Mesodermal cell (in vitro differentiated cells): Measurements from ENCODE around the gene SPATA9.

Experiments used
- H3K27ac ChIP-seq: 2 replicates; pipeline ENCODE4 v1.7.0; 2013; ENCODE audit warnings: mild to moderate bottlenecking, low read depth, low read length, moderate library complexity; ENCODE audit not compliant: severe bottlenecking
- H3K36me3 ChIP-seq: 2 replicates; pipeline ENCODE4 v1.7.1; 2013; ENCODE audit warnings: mild to moderate bottlenecking, low read length, moderate library complexity; ENCODE audit not compliant: control insufficient read depth, insufficient read depth
- H3K4me1 ChIP-seq: one replicate; pipeline ENCODE4 v1.7.1; 2013; ENCODE audit warnings: mild to moderate bottlenecking, low read length; ENCODE audit not compliant: insufficient read depth, control insufficient read depth, poor library complexity, severe bottlenecking
- H3K4me3 ChIP-seq: 2 replicates; pipeline ENCODE4 v1.7.0; 2013; ENCODE audit warnings: low read length, control low read depth, mild to moderate bottlenecking; ENCODE audit not compliant: insufficient read depth, poor library complexity, severe bottlenecking; ENCODE audit errors: extremely low read depth
- H3K9me3 ChIP-seq: 2 replicates; pipeline ENCODE4 v1.7.1; 2013; ENCODE audit warnings: mild to moderate bottlenecking, low read length, moderate library complexity; ENCODE audit not compliant: control insufficient read depth
- WGBS, 2 experiments: methylation state at CpG; one replicate each; pipeline ENCODE4 v1.1.5; 2013; ENCODE audit warnings: missing lambda C conversion rate in 2 of 2; ENCODE audit not compliant: insufficient coverage in 2 of 2; 5-methylcytosine and 5-hydroxymethylcytosine counted together

The SPATA9 gene

GRCh38 chr5:95626701-95627100 is 56.1 kb downstream of the SPATA9 start:
- H3K9me3 ChIP-seq: no peaks in the 10 kb centered on the region
- WGBS, 2 experiments: 100% methylated on average over 1 of the region's 1 CpG; no CpG with 5 or more reads in 1 of the 2 experiments
- peaks cover 8% of the 10 kb centered on the region for H3K4me1 ChIP-seq
- H3K36me3 ChIP-seq: no peaks in the 10 kb centered on the region
- H3K4me3 ChIP-seq: no peak overlapping the region
- H3K27ac ChIP-seq: no peak overlapping the region

DNA sequence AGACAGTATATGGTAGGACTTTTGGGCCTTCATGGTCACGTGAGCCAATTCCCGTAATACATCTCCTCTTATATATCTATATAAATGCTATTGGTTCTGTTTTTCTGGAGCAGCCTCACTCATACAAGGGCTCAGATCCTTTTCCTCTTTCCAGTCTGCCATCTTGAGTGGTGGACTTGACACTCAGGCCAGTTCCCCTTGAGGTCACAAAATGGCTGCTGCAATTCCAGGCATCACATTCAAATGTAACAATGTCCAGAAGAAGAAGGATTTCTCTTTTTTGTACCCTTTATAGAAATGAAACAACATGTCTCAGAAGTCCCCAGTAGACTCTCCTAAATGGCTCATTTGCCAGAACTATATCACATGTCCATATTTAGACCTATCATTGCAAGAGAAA is 58.4 kb downstream of the SPATA9 start:
- H3K4me1 ChIP-seq: peaks cover 12% of the 10 kb centered on the region
- no peaks in the 10 kb centered on the region for H3K9me3 ChIP-seq
- no peaks in the 10 kb centered on the region for H3K36me3 ChIP-seq
- no CpG with 5 or more reads among the region's 2 CpGs for WGBS, 2 experiments
- no peak overlapping the region for H3K4me3 ChIP-seq
- H3K27ac ChIP-seq: no peak overlapping the region

GRCh38 chr5:95623706-95624105 is 59.1 kb downstream of the SPATA9 start:
- Histone ChIP-seq H3K4me1 (peaks cover 12% of the 10 kb centered on the region), H3K9me3 (no peaks in the 10 kb centered on the region), H3K4me3 (no peak overlapping the region), H3K36me3 (no peaks in the 10 kb centered on the region), H3K27ac (no peak overlapping the region)
- WGBS, 2 experiments: 83 to 94% methylated on average over 2 to 5 of the region's 5 CpGs

DNA sequence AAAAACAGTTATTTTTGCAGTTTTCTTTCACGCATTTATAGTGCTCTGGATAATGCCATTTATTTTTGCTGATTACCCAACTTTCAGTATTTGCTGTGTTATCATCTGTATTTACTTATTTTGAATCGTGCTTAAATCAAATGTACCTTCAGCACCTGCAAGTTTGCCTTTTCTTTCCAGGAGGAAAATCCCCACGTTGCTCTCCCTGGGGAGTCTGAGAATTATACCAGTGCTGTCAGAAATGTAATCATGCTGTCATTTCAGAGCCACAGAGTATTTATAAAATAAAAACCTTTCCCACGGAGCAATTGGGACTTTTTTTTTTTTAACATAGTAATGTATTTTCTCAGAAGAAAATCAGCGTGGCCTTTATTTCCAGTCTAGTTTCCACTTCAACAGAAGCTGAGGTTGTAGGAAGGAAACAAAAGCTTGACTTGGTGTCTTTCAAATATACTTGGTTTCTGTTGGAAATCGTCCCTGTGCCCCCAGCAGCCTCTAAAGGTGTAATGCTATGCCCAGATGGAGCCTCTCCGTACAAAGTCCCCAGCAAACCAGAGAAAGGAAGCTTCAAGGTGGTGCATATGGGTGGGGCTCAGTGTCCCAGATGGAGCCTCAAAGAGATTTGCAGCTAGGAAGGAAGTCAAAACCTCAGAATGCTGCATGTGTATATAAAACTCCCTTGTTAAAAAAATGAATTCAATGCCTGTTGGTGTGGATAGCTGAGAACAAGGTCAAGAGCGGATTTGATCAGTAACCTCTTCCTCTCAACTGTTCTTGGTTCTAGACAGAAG is 60.8 kb downstream of the SPATA9 start:
- Histone ChIP-seq H3K4me1 (peaks cover 12% of the 10 kb centered on the region), H3K36me3 (no peaks in the 10 kb centered on the region), H3K27ac (no peak overlapping the region), H3K9me3 (no peaks in the 10 kb centered on the region), H3K4me3 (no peak overlapping the region)
- 50 to 72% methylated on average over 1 to 3 of the region's 8 CpGs for WGBS, 2 experiments

DNA sequence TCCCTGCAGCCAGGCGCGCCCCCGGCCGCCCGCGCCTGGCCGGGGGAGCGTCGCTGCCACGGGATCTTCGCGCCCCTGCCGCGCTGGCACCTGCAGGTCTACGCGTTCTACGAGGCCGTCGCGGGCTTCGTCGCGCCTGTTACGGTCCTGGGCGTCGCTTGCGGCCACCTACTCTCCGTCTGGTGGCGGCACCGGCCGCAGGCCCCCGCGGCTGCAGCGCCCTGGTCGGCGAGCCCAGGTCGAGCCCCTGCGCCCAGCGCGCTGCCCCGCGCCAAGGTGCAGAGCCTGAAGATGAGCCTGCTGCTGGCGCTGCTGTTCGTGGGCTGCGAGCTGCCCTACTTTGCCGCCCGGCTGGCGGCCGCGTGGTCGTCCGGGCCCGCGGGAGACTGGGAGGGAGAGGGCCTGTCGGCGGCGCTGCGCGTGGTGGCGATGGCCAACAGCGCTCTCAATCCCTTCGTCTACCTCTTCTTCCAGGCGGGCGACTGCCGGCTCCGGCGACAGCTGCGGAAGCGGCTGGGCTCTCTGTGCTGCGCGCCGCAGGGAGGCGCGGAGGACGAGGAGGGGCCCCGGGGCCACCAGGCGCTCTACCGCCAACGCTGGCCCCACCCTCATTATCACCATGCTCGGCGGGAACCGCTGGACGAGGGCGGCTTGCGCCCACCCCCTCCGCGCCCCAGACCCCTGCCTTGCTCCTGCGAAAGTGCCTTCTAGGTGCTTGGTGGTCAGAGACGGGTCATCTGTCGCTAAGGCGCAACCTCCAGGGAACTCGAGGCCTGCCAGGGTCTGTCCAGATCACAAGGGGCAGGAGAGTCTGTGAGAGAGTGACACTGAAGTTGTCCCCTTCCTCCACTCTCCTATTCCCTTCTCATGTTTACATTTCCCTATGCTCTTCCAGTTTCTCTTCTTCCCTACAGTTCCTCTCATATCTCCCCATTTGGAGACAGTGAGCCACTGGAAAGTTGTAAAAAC is 61.6 kb downstream of the SPATA9 start:
- H3K9me3 ChIP-seq: no peaks in the 10 kb centered on the region
- H3K4me1 ChIP-seq: peaks cover 12% of the 10 kb centered on the region
- H3K27ac ChIP-seq: no peak overlapping the region
- WGBS, 2 experiments: 2 to 3% methylated on average over 56 to 63 of the region's 92 CpGs
- H3K36me3 ChIP-seq: no peaks in the 10 kb centered on the region
- peak overlapping the region; percentile 47 for H3K4me3 ChIP-seq

DNA sequence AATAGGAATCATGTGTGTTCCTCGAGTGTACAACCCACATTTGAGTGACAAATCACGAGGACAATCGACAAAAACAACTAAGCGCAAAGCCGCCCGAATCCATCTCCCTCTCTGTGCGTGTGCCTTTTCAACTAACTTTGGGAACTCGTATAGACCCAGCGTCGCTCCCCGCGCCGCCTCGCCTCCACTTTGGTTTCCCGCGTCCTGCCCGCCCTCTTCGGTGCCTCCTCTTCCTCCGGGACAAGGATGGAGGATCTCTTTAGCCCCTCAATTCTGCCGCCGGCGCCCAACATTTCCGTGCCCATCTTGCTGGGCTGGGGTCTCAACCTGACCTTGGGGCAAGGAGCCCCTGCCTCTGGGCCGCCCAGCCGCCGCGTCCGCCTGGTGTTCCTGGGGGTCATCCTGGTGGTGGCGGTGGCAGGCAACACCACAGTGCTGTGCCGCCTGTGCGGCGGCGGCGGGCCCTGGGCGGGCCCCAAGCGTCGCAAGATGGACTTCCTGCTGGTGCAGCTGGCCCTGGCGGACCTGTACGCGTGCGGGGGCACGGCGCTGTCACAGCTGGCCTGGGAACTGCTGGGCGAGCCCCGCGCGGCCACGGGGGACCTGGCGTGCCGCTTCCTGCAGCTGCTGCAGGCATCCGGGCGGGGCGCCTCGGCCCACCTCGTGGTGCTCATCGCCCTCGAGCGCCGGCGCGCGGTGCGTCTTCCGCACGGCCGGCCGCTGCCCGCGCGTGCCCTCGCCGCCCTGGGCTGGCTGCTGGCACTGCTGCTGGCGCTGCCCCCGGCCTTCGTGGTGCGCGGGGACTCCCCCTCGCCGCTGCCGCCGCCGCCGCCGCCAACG is 62.5 kb downstream of the SPATA9 start, which contains the start of gene GPR150:
TSS of gene GPR150 (plus strand) at position 58 of the 840 bp plus-strand sequence. CDS start at position 247, 189 bp downstream.
- H3K36me3 ChIP-seq: no peaks in the 10 kb centered on the region
- H3K9me3 ChIP-seq: no peaks in the 10 kb centered on the region
- 1 to 2% methylated on average over 69 to 79 of the region's 85 CpGs for WGBS, 2 experiments
- no peak within 1 kb of the TSS for H3K27ac ChIP-seq
- peak within 1 kb of the TSS; percentile 47 for H3K4me3 ChIP-seq
- peaks cover 12% of the 10 kb centered on the region for H3K4me1 ChIP-seq

GRCh38 chr5:95619514-95620029 is 63.2 kb downstream of the SPATA9 start:
- Histone ChIP-seq H3K27ac (no peak overlapping the region), H3K4me3 (peak overlapping the region; percentile 47), H3K4me1 (peaks cover 12% of the 10 kb centered on the region), H3K36me3 (no peaks in the 10 kb centered on the region), H3K9me3 (no peaks in the 10 kb centered on the region)
- WGBS, 2 experiments: 19 to 35% methylated on average over 7 to 16 of the region's 19 CpGs

DNA sequence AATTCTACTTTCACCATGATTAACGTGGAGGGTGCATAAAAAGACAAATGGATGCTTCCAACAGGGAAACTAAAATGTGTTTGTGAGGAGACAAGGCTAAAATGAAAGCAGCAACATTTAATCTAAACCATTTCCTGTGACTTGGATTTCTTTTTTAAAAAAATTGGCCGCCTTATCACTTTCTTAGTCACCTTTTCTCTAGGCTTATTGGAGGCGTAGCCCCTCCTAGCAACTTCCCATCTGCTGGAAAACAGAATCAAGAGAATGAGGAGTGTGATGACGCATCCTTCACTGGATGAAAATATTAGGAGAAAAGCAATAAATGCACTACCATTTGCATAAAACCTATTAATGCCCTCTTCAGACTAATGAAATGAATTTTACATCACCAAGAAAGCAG is 63.7 kb downstream of the SPATA9 start:
- WGBS, 2 experiments: 82% methylated on average over 2 of the region's 4 CpGs; no CpG with 5 or more reads in 1 of the 2 experiments
- no peak overlapping the region for H3K27ac ChIP-seq
- H3K4me3 ChIP-seq: no peak overlapping the region
- no peaks in the 10 kb centered on the region for H3K9me3 ChIP-seq
- H3K36me3 ChIP-seq: no peaks in the 10 kb centered on the region
- H3K4me1 ChIP-seq: peaks cover 12% of the 10 kb centered on the region

DNA sequence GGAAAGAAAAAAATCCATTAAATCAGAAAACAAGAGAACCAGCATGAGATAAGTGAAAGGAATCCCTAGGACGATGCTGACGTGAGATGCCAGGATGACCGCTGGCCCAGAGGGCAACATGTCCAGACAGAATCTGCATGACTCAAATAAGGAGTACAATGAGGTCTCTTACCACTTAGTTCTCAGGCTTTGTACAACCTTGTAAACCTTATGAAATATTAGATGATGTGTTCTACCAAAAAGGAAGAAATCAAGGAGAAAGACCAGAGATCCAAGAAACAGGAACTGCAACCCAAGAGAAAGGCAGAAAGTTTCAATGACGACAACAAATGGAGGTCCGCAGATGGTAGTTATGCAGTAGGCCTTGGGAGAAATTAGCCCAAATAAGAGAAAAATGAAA is 65.7 kb downstream of the SPATA9 start:
- 78 to 91% methylated on average over 4 to 5 of the region's 5 CpGs for WGBS, 2 experiments
- peaks cover 7% of the 10 kb centered on the region for H3K9me3 ChIP-seq

DNA sequence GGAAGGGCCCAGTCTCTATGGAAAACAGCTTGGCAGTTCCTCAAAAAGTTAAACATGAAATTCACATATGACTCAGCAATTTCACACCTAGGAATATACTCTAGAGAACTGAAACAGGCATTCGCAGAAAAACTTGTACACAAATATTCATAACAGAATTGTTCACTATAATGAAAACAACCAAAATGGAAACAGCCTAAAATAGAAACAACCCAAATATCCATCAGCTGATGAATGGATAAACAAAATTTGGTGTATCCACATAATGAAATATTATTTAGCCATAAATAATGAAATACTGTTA is 67.7 kb downstream of the SPATA9 start:
- Histone ChIP-seq H3K36me3 (no peaks in the 10 kb centered on the region), H3K4me1 (peaks cover 4% of the 10 kb centered on the region), H3K4me3 (no peak overlapping the region), H3K27ac (no peak overlapping the region), H3K9me3 (peaks cover 7% of the 10 kb centered on the region)
- 100% methylated on average over 1 of the region's 1 CpG for WGBS, 2 experiments

More for the DNA sequence above, 65.7 kb downstream of the SPATA9 start:
- Histone ChIP-seq H3K4me1 (peaks cover 12% of the 10 kb centered on the region), H3K36me3 (no peaks in the 10 kb centered on the region), H3K27ac (no peak overlapping the region), H3K4me3 (no peak overlapping the region)
